Stimulated activated naive CD8-positive, alpha-beta T cell treated with anti-CD3 and anti-CD28 coated beads, Interleukin-15, amount 100 ng/mL, for 72 hours (primary cell): ENCODE data around the gene LRP11.
A peak's percentile ranks its signal among the peaks of the same experiment; 100 is the strongest.
"Not testable (repeated sequence)": the region's sequence is repeated elsewhere in the genome, so short reads cannot be mapped to it uniquely, and the experiment has no call there.

Experiments used
- ATAC-seq: fragments of 150-1000 bp; cut with Tn5 transposase; 2 replicates; pipeline ENCODE4 v1.10.0; 2021; ENCODE audit warnings: mild to moderate bottlenecking, moderate library complexity
- DNase-seq, 2 donors: peaks; one replicate each; pipeline ENCODE4 v3.0.0; 2021 to 2022
- H3K27ac Mint-ChIP-seq, 2 donors: one replicate each; pipeline ENCODE4 v1.8.0; 2022; ENCODE audit warnings: mild to moderate bottlenecking in 2 of 2, mixed read lengths in 2 of 2, moderate library complexity in 2 of 2
- H3K27me3 Mint-ChIP-seq: one replicate; pipeline ENCODE4 v1.8.0; 2022; ENCODE audit warnings: mixed read lengths
- H3K4me1 Mint-ChIP-seq: one replicate; pipeline ENCODE4 v1.8.0; 2022; ENCODE audit warnings: mild to moderate bottlenecking, mixed read lengths
- H3K4me3 Mint-ChIP-seq, 2 donors: one replicate each; pipeline ENCODE4 v1.8.0; 2022; ENCODE audit warnings: mild to moderate bottlenecking in 2 of 2, mixed read lengths in 2 of 2, moderate library complexity in 1 of 2
- H3K9me3 Mint-ChIP-seq, 2 donors: one replicate each; pipeline ENCODE4 v1.8.0; 2022; ENCODE audit warnings: mixed read lengths in 2 of 2

Gene LRP11

DNA sequence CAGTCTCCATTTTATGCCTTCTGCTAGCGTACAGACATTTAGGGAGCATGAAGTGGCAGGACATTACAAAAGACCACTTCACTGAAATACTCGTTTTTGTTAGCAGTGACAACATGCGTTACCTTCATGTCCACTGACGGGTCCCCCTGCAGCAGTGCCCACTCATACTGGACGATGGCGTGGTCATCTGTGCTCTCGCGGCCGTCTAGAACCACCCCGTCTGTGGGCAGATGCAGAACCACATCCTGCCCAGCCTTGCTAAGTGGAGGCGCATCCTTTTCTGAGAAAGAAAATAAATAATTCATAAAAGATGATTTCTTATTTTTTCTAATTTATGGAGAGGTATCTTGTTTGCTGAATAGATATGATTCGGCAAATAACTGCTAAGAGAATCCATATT is 11.3 kb downstream of the LRP11 start:
- H3K9me3 Mint-ChIP-seq = no peaks in the 10 kb centered on the region
- H3K4me1 Mint-ChIP-seq = peaks cover 26% of the 10 kb centered on the region
- H3K4me3 Mint-ChIP-seq = no peak overlapping the region
- peaks cover 33% of the 10 kb centered on the region for H3K27me3 Mint-ChIP-seq
- no peak overlapping the region for H3K27ac Mint-ChIP-seq
- peak; percentile 49 for ATAC-seq
- peak in 1 of 2 donors; percentile 31 for DNase-seq

DNA sequence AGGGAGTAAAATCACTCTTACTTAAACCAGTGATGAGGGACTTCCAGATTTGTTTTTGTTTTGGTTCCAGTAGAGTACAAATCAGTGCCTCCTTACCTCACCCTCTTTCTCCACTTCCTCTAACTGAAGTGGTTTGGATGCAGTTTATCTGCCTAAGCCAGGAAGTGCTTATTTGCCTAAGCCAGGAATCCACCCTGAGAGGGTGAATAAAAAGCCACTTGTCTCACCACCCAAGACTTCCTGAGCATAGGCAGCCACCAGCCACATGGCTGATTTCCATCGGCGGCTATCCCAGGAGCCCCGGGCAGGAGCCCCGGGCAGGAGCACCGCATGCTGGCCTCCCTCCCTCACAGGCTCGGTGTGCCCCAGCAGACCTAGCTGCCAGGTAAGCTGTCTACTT is 12.0 kb downstream of the LRP11 start:
- Mint-ChIP-seq H3K9me3 (no peaks in the 10 kb centered on the region), H3K4me3 (no peak overlapping the region), H3K4me1 (peaks cover 26% of the 10 kb centered on the region), H3K27ac (no peak overlapping the region), H3K27me3 (peaks cover 33% of the 10 kb centered on the region)
- peak; percentile 71 for ATAC-seq
- no peak for DNase-seq

DNA sequence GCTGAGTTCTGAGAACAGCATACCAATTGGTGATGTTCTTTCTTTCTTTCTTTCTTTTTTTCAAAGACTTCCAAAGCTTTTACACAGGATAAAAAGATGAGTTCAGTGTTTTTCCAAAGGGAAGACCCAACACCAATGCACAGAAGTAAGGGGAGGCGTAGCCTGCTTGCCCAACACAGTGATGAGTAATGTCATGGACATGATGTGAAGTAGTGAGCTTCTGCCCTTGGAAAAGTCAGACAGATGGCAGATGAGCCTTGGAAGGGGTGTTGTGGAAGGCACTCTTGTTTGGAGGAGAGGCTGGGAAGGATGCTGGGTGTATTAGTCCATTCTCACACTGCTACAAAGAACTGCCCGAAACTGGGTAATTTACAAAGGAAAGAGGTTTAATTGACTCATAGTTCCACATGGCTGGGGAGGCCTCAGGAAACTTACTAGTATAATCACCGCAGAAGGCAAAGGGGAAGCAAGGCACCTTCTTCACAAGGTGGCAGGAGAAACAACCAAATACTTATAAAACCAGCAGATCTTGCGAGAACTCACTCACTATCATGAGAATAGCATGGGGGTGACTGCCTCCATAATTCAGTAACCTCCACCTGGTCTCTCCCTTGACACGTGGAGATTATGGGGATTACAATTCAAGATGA is 12.6 kb downstream of the LRP11 start:
- H3K27me3 Mint-ChIP-seq = peaks cover 33% of the 10 kb centered on the region
- peaks cover 26% of the 10 kb centered on the region for H3K4me1 Mint-ChIP-seq
- no peaks in the 10 kb centered on the region for H3K9me3 Mint-ChIP-seq
- no peak overlapping the region for H3K27ac Mint-ChIP-seq
- ATAC-seq = no peak
- no peak overlapping the region for H3K4me3 Mint-ChIP-seq
- no peak for DNase-seq

DNA sequence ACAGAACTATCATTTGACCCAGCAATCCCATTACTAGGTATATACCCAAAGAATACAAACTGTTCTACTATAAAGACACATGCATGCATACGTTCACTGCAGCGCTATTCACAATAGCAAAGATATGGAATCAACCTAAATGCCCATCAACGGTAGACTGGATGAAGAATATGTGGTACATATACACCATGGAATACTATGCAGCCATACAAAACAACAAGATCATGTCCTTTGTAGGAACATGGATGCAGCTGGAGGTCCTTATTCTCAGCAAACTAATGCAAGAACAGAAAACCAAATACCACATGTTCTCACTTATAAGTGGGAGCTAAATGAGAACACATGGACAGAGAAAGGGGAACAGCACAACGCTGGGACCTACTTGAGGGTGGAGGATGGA is 15.8 kb downstream of the LRP11 start:
- H3K4me3 Mint-ChIP-seq, H3K27ac Mint-ChIP-seq, ATAC-seq, H3K9me3 Mint-ChIP-seq, DNase-seq: not testable (repeated sequence)
- H3K4me1 Mint-ChIP-seq = peaks cover 19% of the 10 kb centered on the region
- H3K27me3 Mint-ChIP-seq = peaks cover 20% of the 10 kb centered on the region

DNA sequence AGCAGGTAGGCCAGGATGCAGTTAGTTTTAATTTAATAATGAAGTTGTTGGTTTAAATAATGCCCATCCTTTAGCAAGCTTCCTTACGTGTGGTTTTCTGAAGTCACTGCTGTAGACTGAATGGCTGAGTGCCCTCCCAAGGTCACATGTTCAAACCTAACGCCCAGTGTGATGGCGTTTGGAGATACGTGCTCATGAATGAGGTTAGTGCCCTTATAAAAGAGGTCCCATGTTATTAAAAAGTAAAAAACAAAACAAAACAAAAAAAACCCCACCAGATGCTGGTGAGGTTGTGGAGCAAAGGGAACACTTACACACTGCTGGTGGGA is 16.3 kb downstream of the LRP11 start:
- Mint-ChIP-seq H3K27me3 (peaks cover 20% of the 10 kb centered on the region), H3K27ac (no peak overlapping the region), H3K9me3 (no peaks in the 10 kb centered on the region), H3K4me1 (peaks cover 17% of the 10 kb centered on the region), H3K4me3 (no peak overlapping the region)
- DNase-seq (no peak), ATAC-seq (no peak)

DNA sequence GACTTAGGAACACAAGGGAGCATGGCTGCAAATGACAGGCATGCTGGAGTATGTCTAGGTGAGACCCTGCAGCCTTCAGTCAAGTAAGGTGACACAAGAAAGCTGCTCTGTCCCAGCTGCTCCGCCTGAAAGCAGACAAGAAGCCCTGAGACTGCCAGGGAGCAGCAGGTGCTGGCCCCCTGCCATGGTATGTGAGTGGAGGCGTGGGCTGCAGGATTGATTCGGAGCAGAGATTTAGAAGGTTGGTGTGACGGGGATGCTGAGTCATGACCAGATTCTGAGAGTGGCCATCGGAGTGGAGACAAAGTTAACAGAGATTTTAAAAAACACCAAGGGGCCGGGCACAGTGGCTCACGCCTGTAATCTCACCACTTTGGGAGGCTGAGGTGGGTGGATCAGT is 17.8 kb downstream of the LRP11 start:
- no peak for ATAC-seq
- Mint-ChIP-seq H3K4me1 (peaks cover 1% of the 10 kb centered on the region), H3K9me3 (no peaks in the 10 kb centered on the region), H3K27ac (no peak overlapping the region), H3K4me3 (no peak overlapping the region), H3K27me3 (peaks cover 14% of the 10 kb centered on the region)
- no peak for DNase-seq

DNA sequence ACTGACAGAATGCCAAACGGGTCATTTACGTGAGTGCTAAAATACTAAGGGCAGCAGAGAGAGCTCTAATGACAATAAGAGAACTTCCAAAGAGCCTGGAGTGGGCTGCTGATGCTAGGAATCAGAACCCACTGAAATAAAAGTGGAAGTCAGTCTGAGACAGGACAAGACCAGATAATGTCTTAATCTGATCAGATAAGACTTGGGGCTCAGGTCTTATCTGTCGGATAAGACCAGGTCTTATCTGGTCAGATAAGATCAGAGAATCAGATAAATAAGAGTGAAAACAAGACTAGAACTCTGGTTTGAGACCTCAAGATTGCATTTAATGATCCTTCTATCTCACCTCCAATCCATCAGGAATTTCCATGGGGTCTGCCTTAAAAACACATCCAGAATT is 18.6 kb downstream of the LRP11 start:
- DNase-seq (no peak), ATAC-seq (no peak)
- Mint-ChIP-seq H3K9me3 (no peaks in the 10 kb centered on the region), H3K4me1 (no peaks in the 10 kb centered on the region), H3K27me3 (peaks cover 7% of the 10 kb centered on the region), H3K4me3 (no peak overlapping the region), H3K27ac (no peak overlapping the region)

DNA sequence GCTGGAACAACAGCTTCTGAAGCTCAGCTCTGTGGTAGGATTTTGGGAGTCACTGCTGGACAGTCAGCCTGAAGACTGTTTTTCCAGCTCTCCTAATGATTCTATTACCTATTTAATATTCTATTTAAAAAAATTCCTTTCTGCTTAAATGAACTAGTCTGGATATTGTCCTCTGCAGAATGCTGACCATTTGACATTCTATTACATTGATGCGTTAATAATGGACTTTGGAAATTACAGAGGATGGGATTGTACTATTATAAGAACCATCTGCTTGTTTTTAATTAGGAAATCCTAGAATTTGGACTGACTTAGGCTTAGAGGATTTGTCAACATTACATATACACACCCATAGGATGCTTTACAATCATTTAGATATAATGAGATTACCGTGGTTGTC is 19.7 kb downstream of the LRP11 start:
- ATAC-seq = no peak
- H3K9me3 Mint-ChIP-seq = no peaks in the 10 kb centered on the region
- DNase-seq = no peak
- H3K4me3 Mint-ChIP-seq = no peak overlapping the region
- no peak overlapping the region for H3K27ac Mint-ChIP-seq
- no peaks in the 10 kb centered on the region for H3K4me1 Mint-ChIP-seq
- peaks cover 1% of the 10 kb centered on the region for H3K27me3 Mint-ChIP-seq

DNA sequence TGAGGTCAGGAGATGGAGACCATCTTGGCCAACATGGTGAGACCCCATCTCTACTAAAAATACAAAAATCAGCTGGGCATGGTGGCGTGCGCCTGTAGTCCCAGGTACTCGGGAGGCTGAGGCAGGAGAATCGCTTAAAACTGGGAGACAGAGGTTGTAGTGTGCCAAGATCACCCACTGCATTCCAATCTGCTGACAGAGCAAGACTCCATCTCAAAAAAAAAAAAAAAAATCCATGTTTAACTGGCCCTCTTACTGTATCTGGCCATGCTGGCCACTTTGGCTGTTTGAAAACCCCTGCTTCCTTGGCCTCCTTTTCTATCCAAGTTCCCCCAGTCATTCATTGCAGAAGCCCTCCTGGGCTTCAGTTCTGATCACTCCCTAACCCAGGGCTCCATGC is 20.1 kb downstream of the LRP11 start:
- not testable (repeated sequence) for H3K27me3 Mint-ChIP-seq, H3K4me1 Mint-ChIP-seq, H3K4me3 Mint-ChIP-seq, DNase-seq, H3K9me3 Mint-ChIP-seq, ATAC-seq, H3K27ac Mint-ChIP-seq

DNA sequence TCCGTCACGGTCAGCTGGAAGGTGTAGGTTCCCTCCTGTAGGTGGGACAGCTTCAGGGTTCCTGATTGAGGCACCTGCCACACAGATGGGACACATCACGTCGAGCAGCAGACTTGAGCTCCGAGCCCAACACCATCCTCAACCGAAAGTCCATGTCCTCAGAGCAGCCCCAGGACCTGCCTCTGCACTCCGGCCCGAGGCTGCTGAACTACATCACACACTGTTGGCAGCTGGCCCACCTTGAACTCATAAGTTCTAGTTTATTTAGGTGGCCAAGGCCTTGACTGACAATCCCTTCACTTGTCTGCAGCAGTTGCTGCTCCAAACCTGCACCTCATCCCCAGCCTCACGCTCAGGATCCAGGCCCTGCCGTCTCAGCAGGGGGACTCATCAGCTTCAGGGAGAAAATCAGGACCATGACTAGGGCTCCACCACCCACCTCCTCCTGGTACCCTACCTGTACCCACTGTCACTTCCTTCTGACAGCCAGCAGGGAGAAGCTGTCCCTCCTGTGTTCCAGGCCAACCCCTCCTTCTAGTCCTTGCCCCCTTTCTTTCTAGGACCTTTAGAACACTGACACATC is 21.0 kb downstream of the LRP11 start:
- Mint-ChIP-seq H3K27me3 (peaks cover 8% of the 10 kb centered on the region), H3K9me3 (no peaks in the 10 kb centered on the region), H3K4me3 (no peak overlapping the region), H3K27ac (no peak overlapping the region), H3K4me1 (no peaks in the 10 kb centered on the region)
- DNase-seq (no peak), ATAC-seq (no peak)

DNA sequence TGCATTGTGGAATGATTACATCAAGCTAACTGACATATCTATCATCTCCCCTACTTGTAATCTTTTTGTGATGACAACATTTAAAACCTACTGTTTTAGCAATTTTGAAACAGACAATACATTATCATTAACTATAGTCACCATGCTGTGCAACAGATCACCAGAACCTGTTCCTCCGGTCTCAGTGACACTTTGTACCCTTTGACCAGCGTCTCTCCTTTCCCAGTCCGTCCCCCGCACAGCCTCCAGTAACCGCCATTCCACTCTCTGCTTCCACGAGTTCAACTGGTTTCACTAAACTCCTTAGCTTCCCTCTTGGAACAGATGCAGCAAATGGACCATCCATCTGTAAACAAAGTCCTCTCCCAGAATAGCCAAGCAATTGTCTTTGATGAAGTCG is 21.8 kb downstream of the LRP11 start:
- Mint-ChIP-seq H3K4me3 (no peak overlapping the region), H3K4me1 (no peaks in the 10 kb centered on the region), H3K27ac (no peak overlapping the region), H3K9me3 (no peaks in the 10 kb centered on the region), H3K27me3 (peaks cover 8% of the 10 kb centered on the region)
- ATAC-seq = no peak
- DNase-seq = no peak

DNA sequence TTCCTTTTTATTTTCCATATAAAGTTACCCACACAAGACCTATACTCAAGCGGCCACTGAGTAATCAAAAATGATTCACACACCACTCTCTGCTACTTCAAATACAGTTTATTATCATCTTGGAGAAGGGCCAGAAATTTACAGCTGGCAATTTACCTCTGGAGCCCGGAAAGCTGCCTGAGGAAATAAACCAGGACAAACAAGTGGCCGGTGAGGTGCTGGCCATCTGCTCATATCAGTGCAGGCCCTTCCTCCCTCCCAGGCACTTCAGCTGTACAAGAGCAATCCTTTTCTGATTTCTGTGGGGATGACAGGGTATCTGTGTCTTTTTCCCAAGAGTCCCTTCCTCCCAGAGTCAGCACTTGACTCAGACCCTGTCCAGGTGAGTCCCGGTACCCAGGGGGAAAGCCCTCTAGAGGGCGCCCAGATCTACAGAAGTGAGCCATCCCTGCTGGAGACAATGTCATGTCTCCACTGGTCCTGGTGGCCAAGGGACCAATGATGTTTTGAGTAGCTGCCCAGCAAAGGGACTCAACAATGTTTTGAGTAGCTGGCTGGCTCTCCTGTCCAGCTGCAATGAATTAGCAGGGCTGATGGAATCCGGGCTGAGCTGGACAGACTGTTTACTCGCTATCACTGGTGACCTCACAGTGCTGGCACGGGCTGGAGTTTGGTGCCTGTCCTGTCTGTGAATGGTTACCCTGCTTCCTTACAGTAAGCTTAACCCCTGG is 23.6 kb downstream of the LRP11 start:
- Mint-ChIP-seq H3K4me3 (no peak overlapping the region), H3K27me3 (peaks cover 8% of the 10 kb centered on the region), H3K9me3 (no peaks in the 10 kb centered on the region), H3K4me1 (no peaks in the 10 kb centered on the region), H3K27ac (no peak overlapping the region)
- DNase-seq (peak; percentile 28 to 45), ATAC-seq (peak; percentile 78)

DNA sequence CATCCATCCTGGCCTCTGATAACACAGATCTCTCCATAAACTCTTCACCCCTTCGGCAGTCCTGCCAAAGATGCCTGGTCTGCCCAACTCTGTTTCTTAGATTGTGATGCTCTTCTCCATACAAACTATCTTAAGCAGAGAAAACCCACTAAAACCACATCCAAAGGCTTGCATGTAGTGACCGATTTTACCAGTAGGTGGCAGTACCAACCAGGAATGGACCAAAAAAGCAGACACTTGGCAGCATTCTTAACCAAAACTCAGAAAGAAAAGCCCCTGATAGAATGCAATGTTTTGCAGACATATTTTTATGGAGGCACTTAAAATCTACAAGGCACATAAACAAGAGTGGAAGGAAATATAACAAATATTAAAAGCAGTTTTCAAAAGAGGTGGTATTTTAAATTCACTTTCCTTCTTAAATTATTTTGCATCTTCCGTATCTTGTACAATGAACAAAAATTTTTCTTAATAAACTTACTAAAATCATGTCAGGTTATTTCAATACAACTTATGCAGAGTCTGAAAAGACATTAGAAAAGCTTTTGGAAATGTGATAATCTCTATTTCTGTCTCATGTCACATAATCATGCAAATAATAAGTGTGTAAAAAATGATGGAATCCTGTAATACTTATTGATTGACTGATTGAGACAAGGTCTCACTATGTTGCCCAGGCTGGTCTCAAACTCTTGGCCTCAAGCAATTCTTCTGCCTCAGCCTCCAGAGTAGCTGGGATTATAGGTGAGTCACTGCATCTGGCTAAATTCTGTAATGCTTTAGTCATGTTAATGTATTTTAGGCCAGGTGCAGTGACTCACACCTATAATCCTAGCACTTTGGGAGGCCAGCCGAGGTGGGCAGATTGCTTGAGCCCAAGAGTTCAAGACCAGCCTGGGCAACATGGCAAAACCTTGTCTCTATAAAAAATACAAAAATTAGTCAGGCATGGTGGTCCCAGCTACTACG is 29.4 kb downstream of the LRP11 start:
- Mint-ChIP-seq H3K4me1 (no peaks in the 10 kb centered on the region), H3K4me3 (no peak overlapping the region)

DNA sequence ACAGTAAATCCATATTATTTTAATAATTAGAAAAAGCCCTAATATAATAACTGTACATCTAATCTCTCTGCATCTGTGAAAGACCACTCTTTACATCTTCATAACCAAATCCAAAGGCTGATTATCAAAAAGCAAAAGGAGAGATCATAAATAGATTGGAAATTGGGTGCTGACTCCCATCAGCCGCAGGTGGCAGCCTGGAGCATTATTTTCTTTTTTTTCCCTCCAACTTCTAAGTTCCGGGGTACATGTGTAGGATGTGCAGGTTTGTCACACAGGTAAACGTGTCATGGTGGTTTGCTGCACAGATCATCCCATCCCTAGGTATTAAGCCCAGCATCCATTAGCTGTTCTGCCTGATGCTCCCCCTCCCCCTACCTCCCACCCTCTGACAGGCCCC is 30.5 kb downstream of the LRP11 start:
- Mint-ChIP-seq H3K27ac (no peak overlapping the region), H3K4me1 (no peaks in the 10 kb centered on the region), H3K4me3 (no peak overlapping the region), H3K27me3 (no peaks in the 10 kb centered on the region), H3K9me3 (no peaks in the 10 kb centered on the region)
- ATAC-seq (no peak), DNase-seq (no peak)

More for the DNA sequence above, 29.4 kb downstream of the LRP11 start:
- Mint-ChIP-seq H3K9me3 (no peaks in the 10 kb centered on the region), H3K27me3 (peaks cover 8% of the 10 kb centered on the region), H3K27ac (no peak overlapping the region)
- peak; percentile 57 for ATAC-seq
- peak; percentile 63 to 68 for DNase-seq

DNA sequence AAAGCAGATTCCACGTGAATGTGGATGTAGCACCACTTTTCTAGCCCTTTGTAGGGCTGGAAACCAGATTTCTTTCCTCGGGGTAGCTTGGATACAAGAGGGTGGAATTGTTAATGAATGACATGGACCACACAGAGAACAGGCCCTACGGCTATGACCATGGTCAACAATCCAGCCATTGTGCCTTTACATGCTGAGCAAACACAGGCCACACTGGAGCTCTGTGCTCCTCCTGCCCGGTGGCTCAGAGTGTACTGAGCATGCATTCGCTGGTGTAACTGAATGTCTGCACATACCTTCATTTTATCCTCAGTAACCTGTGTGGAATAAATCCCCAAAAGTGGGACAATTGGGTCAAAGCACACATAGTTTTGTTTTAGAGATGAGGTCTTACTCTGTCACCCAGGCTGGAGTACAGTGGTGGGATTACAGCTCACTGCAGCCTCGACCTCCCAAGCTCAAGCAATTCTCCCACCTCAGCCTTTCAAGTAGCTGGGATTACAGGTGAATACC is 32.8 kb downstream of the LRP11 start:
- ATAC-seq (no peak), DNase-seq (no peak)
- Mint-ChIP-seq H3K4me1 (no peaks in the 10 kb centered on the region), H3K4me3 (no peak overlapping the region), H3K9me3 (no peaks in the 10 kb centered on the region), H3K27ac (no peak overlapping the region), H3K27me3 (no peaks in the 10 kb centered on the region)
